GM23248 (cell line): ENCODE data around the gene KCNQ1OT1. TPM values are rescaled to one million over a fixed set of nuclear protein-coding genes. Genes with fewer than 3 reads are reported as not detected.

ENCODE experiments used
- DNase-seq: peaks from one replicate; pipeline ENCODE4 v3.0.0-alpha.2; 2015
- H2AFZ ChIP-seq: fragments of 200-600 bp; sonication (generic); 2 replicates; pipeline ENCODE4 v1.6.1; 2016; ENCODE audit warnings: antibody characterized with exemption
- H3F3A ChIP-seq: fragments of 200-600 bp; sonication (generic); 2 replicates; pipeline ENCODE4 v1.6.1; 2016; ENCODE audit warnings: mild to moderate bottlenecking, antibody characterized with exemption, mixed run types; ENCODE audit not compliant: insufficient read depth
- H3K27ac ChIP-seq: fragments of 200-600 bp; sonication (generic); 2 replicates; pipeline ENCODE4 v1.5.1; 2016; ENCODE audit warnings: mild to moderate bottlenecking
- H3K27me3 ChIP-seq: fragments of 200-600 bp; sonication (generic); replicated peaks from 2 replicates; pipeline ENCODE4 v1.6.1; 2016; ENCODE audit warnings: mild to moderate bottlenecking; ENCODE audit not compliant: insufficient read depth
- H3K36me3 ChIP-seq: fragments of 200-600 bp; sonication (generic); 2 replicates; pipeline ENCODE4 v1.6.1; 2016; ENCODE audit warnings: low read depth, mild to moderate bottlenecking
- H3K4me1 ChIP-seq: fragments of 200-600 bp; sonication (generic); 2 replicates; pipeline ENCODE4 v1.6.1; 2016; ENCODE audit warnings: mild to moderate bottlenecking; ENCODE audit not compliant: insufficient read depth
- H3K4me2 ChIP-seq: fragments of 200-600 bp; sonication (generic); one replicate; pipeline ENCODE4 v1.6.1; 2016; ENCODE audit warnings: mild to moderate bottlenecking; ENCODE audit not compliant: unreplicated experiment
- H3K4me3 ChIP-seq: fragments of 200-600 bp; sonication (generic); 2 replicates; pipeline ENCODE4 v1.5.1; 2016; ENCODE audit warnings: mild to moderate bottlenecking
- H3K79me2 ChIP-seq: fragments of 200-600 bp; sonication (generic); 2 replicates; pipeline ENCODE4 v1.6.1; 2016; ENCODE audit warnings: mild to moderate bottlenecking; ENCODE audit not compliant: insufficient read depth
- H3K9ac ChIP-seq: fragments of 200-600 bp; sonication (generic); 2 replicates; pipeline ENCODE4 v1.6.1; 2016; ENCODE audit warnings: mild to moderate bottlenecking
- H3K9me2 ChIP-seq: fragments of 200-600 bp; sonication (generic); 2 replicates; pipeline ENCODE4 v1.6.1; 2016; ENCODE audit warnings: mixed run types, mild to moderate bottlenecking, moderate library complexity; ENCODE audit not compliant: insufficient read depth
- H3K9me3 ChIP-seq: fragments of 200-600 bp; sonication (generic); one replicate; pipeline ENCODE4 v1.6.1; 2017; ENCODE audit warnings: low read depth
- H4K20me1 ChIP-seq: fragments of 200-600 bp; sonication (generic); 2 replicates; pipeline ENCODE4 v1.6.0; 2016; ENCODE audit not compliant: insufficient read depth
- EZH2 ChIP-seq: fragments of 200-600 bp; sonication (generic); IDR thresholded peaks from 2 replicates; pipeline ENCODE4 v1.6.1; 2018; ENCODE audit warnings: antibody characterized with exemption, mild to moderate bottlenecking; ENCODE audit not compliant: insufficient read depth, poor library complexity, severe bottlenecking
- EZH2phosphoT487 ChIP-seq: fragments of 200-600 bp; sonication (generic); IDR thresholded peaks from 2 replicates; pipeline ENCODE4 v1.6.1; 2018; ENCODE audit warnings: antibody characterized with exemption, moderate library complexity, mild to moderate bottlenecking, low read depth; ENCODE audit not compliant: insufficient read depth
- WGBS, 2 experiments: methylation state at CpG; one replicate each; pipeline ENCODE4 v1.1.6; 2015 to 2017; ENCODE audit warnings: low lambda C conversion rate in 2 of 2, low coverage in 1 of 2; ENCODE audit errors: missing lambda C conversion rate in 2 of 2; 5-methylcytosine and 5-hydroxymethylcytosine counted together
- in situ Hi-C: fragments of 300-500 bp; cut with MboI; formaldehyde crosslinking; loops from 2 replicates; pipeline ENCODE4 v1.15.0; 2020
- polyA plus RNA-seq: library from polyadenylated mRNA; unstranded; fragments of >200 nt; fragmentation: Nextera tagmentation; extraction: Ambion mirVana; gene quantifications from 2 replicates; pipeline ENCODE4 v1.2.1, GENCODE V29; 2016
- total RNA-seq: library from RNA; depleted of rRNA; stranded (reverse); fragments of >200 nt; shearing (Covaris generic); gene quantifications from 2 replicates; pipeline ENCODE4 v1.2.3, GENCODE V29; 2014

Gene KCNQ1OT1
- total and polyA plus RNA-seq, 2 experiments from 2014 or later = 0.49 to 0.86 TPM

DNA sequence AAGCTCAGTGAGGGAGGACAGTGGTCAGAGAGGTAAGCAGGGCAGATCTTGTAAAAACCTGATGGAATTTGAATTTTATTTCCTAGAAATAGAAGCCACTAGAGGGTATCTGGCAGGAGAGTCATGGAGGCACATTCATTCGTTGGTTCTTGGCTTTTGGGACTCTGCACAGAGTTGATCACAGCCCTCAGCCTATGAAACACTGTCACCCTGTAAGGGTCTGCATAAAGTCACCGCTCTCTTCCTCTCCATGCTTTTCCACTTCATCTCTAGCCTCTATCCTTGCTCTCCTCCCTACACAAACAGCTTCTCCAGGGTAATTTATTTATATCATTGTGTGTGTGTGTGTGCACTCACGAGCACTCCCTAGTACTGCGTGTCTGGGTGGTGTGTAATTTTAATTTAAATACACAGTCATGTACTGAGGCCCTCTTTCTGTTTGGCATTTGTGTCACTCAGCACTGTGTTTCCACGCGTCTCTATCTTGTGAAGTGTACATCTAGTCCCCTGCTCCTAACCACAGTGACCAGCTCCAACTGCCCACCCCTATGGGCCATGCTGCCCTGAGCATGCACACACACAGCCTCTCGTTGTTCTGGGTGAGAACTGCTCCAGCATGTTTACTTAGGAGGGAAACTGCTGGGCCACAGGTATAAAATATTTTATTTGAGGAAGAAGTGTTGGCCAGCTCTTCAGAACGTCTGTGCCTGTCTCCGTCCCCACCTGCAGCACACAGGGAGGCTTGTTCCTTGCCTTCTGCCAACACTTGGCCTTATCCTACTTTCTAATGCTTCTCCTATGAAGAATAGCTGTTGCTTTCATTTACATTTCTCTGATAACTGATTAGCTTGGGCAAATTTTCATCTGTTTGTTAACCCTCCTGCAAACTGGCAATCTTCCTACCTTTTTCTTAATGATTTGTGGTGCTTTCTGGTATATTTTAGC lies 4.5 kb downstream of the KCNQ1OT1 start:
- Histone ChIP-seq H2AFZ (no peak overlapping the region), H3K4me2 (no peak overlapping the region), H4K20me1 (peaks cover 40% of the 10 kb centered on the region), H3K27me3 (no peaks in the 10 kb centered on the region), H3K9me3 (no peaks in the 10 kb centered on the region), H3K4me1 (peaks cover 19% of the 10 kb centered on the region), H3K9me2 (no peaks in the 10 kb centered on the region), H3K36me3 (no peaks in the 10 kb centered on the region), H3K27ac (no peak overlapping the region), H3K79me2 (peaks cover 95% of the 10 kb centered on the region), H3F3A (no peaks in the 10 kb centered on the region), H3K4me3 (no peak overlapping the region), H3K9ac (no peak overlapping the region)
- 67 to 68% methylated on average over 9 of the region's 9 CpGs for WGBS, 2 experiments
- TF ChIP-seq EZH2 (no peak), EZH2phosphoT487 (no peak)
- in situ Hi-C loops = no loop called here
- no peak for DNase-seq

- peaks cover 100% of the 10 kb centered on the region for H3K79me2 ChIP-seq
- H3K9me3 ChIP-seq = no peaks in the 10 kb centered on the region
- WGBS, 2 experiments = 56 to 62% methylated on average over 7 of the region's 7 CpGs
- no peak overlapping the region for H3K9ac ChIP-seq
- H4K20me1 ChIP-seq = peaks cover 40% of the 10 kb centered on the region
- in situ Hi-C loops = no loop called here
- TF ChIP-seq EZH2phosphoT487 (no peak), EZH2 (no peak)
- H3K4me1 ChIP-seq = peaks cover 19% of the 10 kb centered on the region
- no peak for DNase-seq
- H3K9me2 ChIP-seq = no peaks in the 10 kb centered on the region
- H3K27me3 ChIP-seq = no peaks in the 10 kb centered on the region
- no peak overlapping the region for H3K4me2 ChIP-seq
- no peak overlapping the region for H2AFZ ChIP-seq
- no peaks in the 10 kb centered on the region for H3F3A ChIP-seq
- H3K4me3 ChIP-seq = no peak overlapping the region
- H3K27ac ChIP-seq = no peak overlapping the region
- H3K36me3 ChIP-seq = no peaks in the 10 kb centered on the region
These were observed 5.3 kb downstream of the KCNQ1OT1 start for GRCh38 chr11:2694495-2694894.

GRCh38 chr11:2693271-2694261 lies 6.2 kb downstream of the KCNQ1OT1 start:
- WGBS, 2 experiments = 63 to 64% methylated on average over 18 of the region's 18 CpGs
- H3K4me2 ChIP-seq = no peak overlapping the region
- H2AFZ ChIP-seq = no peak overlapping the region
- no peaks in the 10 kb centered on the region for H3F3A ChIP-seq
- no peaks in the 10 kb centered on the region for H3K9me2 ChIP-seq
- no peaks in the 10 kb centered on the region for H3K27me3 ChIP-seq
- H3K4me3 ChIP-seq = no peak overlapping the region
- H3K4me1 ChIP-seq = peaks cover 19% of the 10 kb centered on the region
- H3K9me3 ChIP-seq = no peaks in the 10 kb centered on the region
- no peak for TF ChIP-seq EZH2phosphoT487
- no peak for TF ChIP-seq EZH2
- H4K20me1 ChIP-seq = peaks cover 40% of the 10 kb centered on the region
- peaks cover 100% of the 10 kb centered on the region for H3K79me2 ChIP-seq
- H3K36me3 ChIP-seq = no peaks in the 10 kb centered on the region
- DNase-seq = peak; percentile 18
- H3K9ac ChIP-seq = no peak overlapping the region
- H3K27ac ChIP-seq = no peak overlapping the region
- in situ Hi-C loops = no loop called here
